A549 (cell line): ENCODE results near the gene KCNG1.

Experiments used
- MAFK ChIP-seq: fragments of 450-650 bp; IDR thresholded peaks from 2 replicates; pipeline ENCODE4 v1.6.1; 2014; ENCODE audit not compliant: partially characterized antibody
- NR3C1 ChIP-seq: fragments of >200 bp; sonication (Bioruptor Twin); formaldehyde crosslinking; IDR thresholded peaks from 3 replicates; pipeline ENCODE4 v1.6.1; 2017
- POLR2A ChIP-seq: IDR thresholded peaks from 2 replicates; pipeline ENCODE4 v1.6.1; 2012; ENCODE audit warnings: mild to moderate bottlenecking, low read length
- POLR2AphosphoS2 ChIP-seq: conservative IDR thresholded peaks from 2 replicates; pipeline ENCODE4 v1.6.1; 2012; ENCODE audit warnings: low read length, improper control_type of control experiment, inconsistent platforms
- TF ChIP-seq, protein P1 (sequence below): fragments of >200 bp; sonication (Bioruptor Twin); formaldehyde crosslinking; IDR thresholded peaks from 3 replicates; pipeline ENCODE4 v1.5.1; 2016
- TF ChIP-seq, protein P2 (sequence below): fragments of 450-650 bp; IDR thresholded peaks from 2 replicates; pipeline ENCODE4 v1.6.1; 2014; ENCODE audit warnings: antibody characterized with exemption
- TF ChIP-seq, protein P3 (sequence below): IDR thresholded peaks from 2 replicates; pipeline ENCODE4 v1.6.1; 2012

DNA sequence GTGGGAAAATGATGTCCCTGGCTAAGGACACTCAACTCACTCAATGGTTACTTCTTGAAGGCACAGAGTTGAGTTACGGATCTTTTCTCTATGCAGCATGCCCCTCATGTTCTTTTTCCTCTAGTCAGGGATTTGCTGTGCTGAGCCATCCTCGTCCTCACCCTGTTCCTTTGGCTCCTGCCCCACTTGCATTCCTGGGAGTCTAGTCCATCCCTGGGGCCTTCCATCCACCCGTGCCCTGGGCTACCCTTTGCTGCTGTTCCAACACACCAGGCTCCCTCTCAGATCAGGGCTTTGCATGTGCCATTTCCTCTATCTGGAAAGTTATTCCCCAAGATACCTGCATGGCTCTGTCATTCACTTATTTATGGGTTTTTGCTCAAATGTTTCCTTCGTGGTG, 13.3 kb upstream of the KCNG1 start:
- TF ChIP-seq, protein P1, sequence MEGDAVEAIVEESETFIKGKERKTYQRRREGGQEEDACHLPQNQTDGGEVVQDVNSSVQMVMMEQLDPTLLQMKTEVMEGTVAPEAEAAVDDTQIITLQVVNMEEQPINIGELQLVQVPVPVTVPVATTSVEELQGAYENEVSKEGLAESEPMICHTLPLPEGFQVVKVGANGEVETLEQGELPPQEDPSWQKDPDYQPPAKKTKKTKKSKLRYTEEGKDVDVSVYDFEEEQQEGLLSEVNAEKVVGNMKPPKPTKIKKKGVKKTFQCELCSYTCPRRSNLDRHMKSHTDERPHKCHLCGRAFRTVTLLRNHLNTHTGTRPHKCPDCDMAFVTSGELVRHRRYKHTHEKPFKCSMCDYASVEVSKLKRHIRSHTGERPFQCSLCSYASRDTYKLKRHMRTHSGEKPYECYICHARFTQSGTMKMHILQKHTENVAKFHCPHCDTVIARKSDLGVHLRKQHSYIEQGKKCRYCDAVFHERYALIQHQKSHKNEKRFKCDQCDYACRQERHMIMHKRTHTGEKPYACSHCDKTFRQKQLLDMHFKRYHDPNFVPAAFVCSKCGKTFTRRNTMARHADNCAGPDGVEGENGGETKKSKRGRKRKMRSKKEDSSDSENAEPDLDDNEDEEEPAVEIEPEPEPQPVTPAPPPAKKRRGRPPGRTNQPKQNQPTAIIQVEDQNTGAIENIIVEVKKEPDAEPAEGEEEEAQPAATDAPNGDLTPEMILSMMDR = no peak
- TF ChIP-seq, protein P2, sequence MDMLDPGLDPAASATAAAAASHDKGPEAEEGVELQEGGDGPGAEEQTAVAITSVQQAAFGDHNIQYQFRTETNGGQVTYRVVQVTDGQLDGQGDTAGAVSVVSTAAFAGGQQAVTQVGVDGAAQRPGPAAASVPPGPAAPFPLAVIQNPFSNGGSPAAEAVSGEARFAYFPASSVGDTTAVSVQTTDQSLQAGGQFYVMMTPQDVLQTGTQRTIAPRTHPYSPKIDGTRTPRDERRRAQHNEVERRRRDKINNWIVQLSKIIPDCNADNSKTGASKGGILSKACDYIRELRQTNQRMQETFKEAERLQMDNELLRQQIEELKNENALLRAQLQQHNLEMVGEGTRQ = no peak
- TF ChIP-seq NR3C1 (no peak), POLR2AphosphoS2 (no peak), POLR2A (no peak), MAFK (no peak)
- TF ChIP-seq, protein P3, sequence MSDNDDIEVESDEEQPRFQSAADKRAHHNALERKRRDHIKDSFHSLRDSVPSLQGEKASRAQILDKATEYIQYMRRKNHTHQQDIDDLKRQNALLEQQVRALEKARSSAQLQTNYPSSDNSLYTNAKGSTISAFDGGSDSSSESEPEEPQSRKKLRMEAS = no peak
